Endothelial cell of umbilical vein (primary cell): ENCODE data around the gene SWAP70. TPM values are rescaled to one million over a fixed set of nuclear protein-coding genes. Genes with fewer than 3 reads are reported as not detected.

ENCODE experiments used
- BruUV-seq: library from RNA; stranded (reverse); fragments of 400-500 nt; replicated peaks from 2 replicates; lab custom pipeline; 2021; lab: Mats Ljungman, UMichigan
- CTCF ChIA-PET: fragments of 300-600, 350-600 bp; sonication (Branson Sonifier 250); formaldehyde crosslinking; loops from one replicate; lab custom pipeline; 2021; ENCODE audit warnings: antibody characterized with exemption, inconsistent platforms; lab: Charles Lee
- POLR2A ChIA-PET: fragments of 300-600, 350-600 bp; sonication (Branson Sonifier 250); formaldehyde crosslinking; loops from one replicate; lab custom pipeline; 2021; ENCODE audit warnings: antibody characterized with exemption, inconsistent platforms; lab: Charles Lee
- DNase-seq: peaks from one replicate; pipeline ENCODE4 v3.0.0-alpha.2; 2011; ENCODE audit warnings: low read depth, low spot score
- FAIRE-seq: peaks from 2 replicates; lab custom pipeline; 2011; peaks lifted over from hg19 to GRCh38; lab: Jason Lieb, UNC
- H2AFZ ChIP-seq: 2 replicates; pipeline ENCODE4 v1.6.0; 2012; ENCODE audit warnings: low read depth, low read length, control low read depth, inconsistent platforms
- H3K27ac ChIP-seq: 2 replicates; pipeline ENCODE4 v1.5.1; 2011; ENCODE audit warnings: low read depth, mild to moderate bottlenecking, control low read depth, low read length, moderate library complexity; ENCODE audit not compliant: insufficient read depth
- H3K27me3 ChIP-seq, 2 experiments: 2 replicates each; pipeline versions ENCODE4 v1.6.0 to v1.6.1; 2011; ENCODE audit warnings: low read length in 2 of 2, mixed read lengths in 1 of 2; ENCODE audit not compliant: control insufficient read depth in 2 of 2, insufficient read depth in 2 of 2
- H3K36me3 ChIP-seq, 2 experiments: 2 replicates in 1 of 2; 3 replicates in 1 of 2; pipeline ENCODE4 v1.5.1; 2011; ENCODE audit warnings: low read length in 2 of 2, mild to moderate bottlenecking in 1 of 2, moderate library complexity in 1 of 2; ENCODE audit not compliant: control insufficient read depth in 2 of 2, insufficient read depth in 2 of 2; ENCODE audit errors: extremely low read depth in 1 of 2
- H3K4me1 ChIP-seq: 3 replicates; pipeline ENCODE4 v1.5.1; 2011; ENCODE audit warnings: mild to moderate bottlenecking, low read length; ENCODE audit not compliant: control insufficient read depth, insufficient read depth; ENCODE audit errors: extremely low read depth
- H3K4me2 ChIP-seq: 2 replicates; pipeline ENCODE4 v1.6.1; 2011; ENCODE audit warnings: low read length, control low read depth, mixed read lengths; ENCODE audit not compliant: insufficient read depth
- H3K4me3 ChIP-seq, 3 experiments: fragments of 200-600 bp in 1 of 3; sonication (generic), shearing (Covaris generic) in 1 of 3; replicated peaks in 1 of 3; 2 replicates each; pipeline ENCODE4 v1.5.1; 2011 to 2016; ENCODE audit warnings: control low read depth in 3 of 3, low read length in 3 of 3, mild to moderate bottlenecking in 2 of 3, inconsistent platforms in 1 of 3, low read depth in 1 of 3, moderate library complexity in 1 of 3; ENCODE audit not compliant: insufficient read depth in 1 of 3
- H3K79me2 ChIP-seq: 2 replicates; pipeline ENCODE4 v1.6.0; 2012; ENCODE audit warnings: low read length, inconsistent platforms; ENCODE audit not compliant: control insufficient read depth, insufficient read depth
- H3K9ac ChIP-seq: replicated peaks from 2 replicates; pipeline ENCODE3; 2011; ENCODE audit warnings: low read length, control low read depth; ENCODE audit not compliant: insufficient read depth; ENCODE audit errors: extremely low read depth
- H3K9me1 ChIP-seq: replicated peaks from 3 replicates; pipeline ENCODE4 v1.6.0; 2011; ENCODE audit warnings: mild to moderate bottlenecking, low read length; ENCODE audit not compliant: control insufficient read depth, insufficient read depth; ENCODE audit errors: extremely low read depth
- H3K9me3 ChIP-seq: replicated peaks from 2 replicates; pipeline ENCODE4 v1.5.1; 2012; ENCODE audit warnings: low read length, inconsistent platforms; ENCODE audit not compliant: control insufficient read depth, insufficient read depth
- H4K20me1 ChIP-seq: replicated peaks from 2 replicates; pipeline ENCODE3; 2011; ENCODE audit warnings: mild to moderate bottlenecking, low read length; ENCODE audit not compliant: control insufficient read depth, insufficient read depth; ENCODE audit errors: extremely low read depth
- CTCF ChIP-seq, 2 donors: IDR thresholded peaks; 1 replicate in 1 of 2; 2 replicates in 1 of 2; pipeline ENCODE4 v1.5.1; 2011; ENCODE audit warnings: low read length in 2 of 2, mild to moderate bottlenecking in 2 of 2, moderate library complexity in 2 of 2, control low read depth in 1 of 2, inconsistent platforms in 1 of 2, low read depth in 1 of 2; ENCODE audit not compliant: insufficient read depth in 1 of 2; ENCODE audit errors: extremely low read depth in 1 of 2
- EZH2 ChIP-seq: IDR thresholded peaks from 2 replicates; pipeline ENCODE4 v1.6.1; 2012; ENCODE audit warnings: borderline replicate concordance, low read depth, mild to moderate bottlenecking, moderate library complexity, low read length, inconsistent platforms; ENCODE audit not compliant: severe bottlenecking
- FOS ChIP-seq: IDR thresholded peaks from 2 replicates; pipeline ENCODE4 v1.6.1; 2011; ENCODE audit warnings: mild to moderate bottlenecking, low read length, moderate library complexity, borderline replicate concordance; ENCODE audit not compliant: insufficient read depth
- GATA2 ChIP-seq: IDR thresholded peaks from 2 replicates; pipeline ENCODE4 v1.7.0; 2011; ENCODE audit warnings: low read depth, mild to moderate bottlenecking, moderate library complexity, mixed read lengths, low read length; ENCODE audit not compliant: insufficient read length, insufficient read depth
- JUN ChIP-seq: IDR thresholded peaks from 2 replicates; pipeline ENCODE4 v1.6.1; 2011; ENCODE audit warnings: borderline replicate concordance, low read depth; ENCODE audit not compliant: insufficient read length, insufficient read depth
- MAX ChIP-seq: IDR thresholded peaks from 2 replicates; pipeline ENCODE4 v1.6.1; 2011; ENCODE audit not compliant: insufficient read depth, insufficient read length
- MYC ChIP-seq: IDR thresholded peaks from one replicate; pipeline ENCODE4 v1.6.1; 2011; ENCODE audit warnings: mild to moderate bottlenecking, low read depth, low read length
- POLR2A ChIP-seq: IDR thresholded peaks from 2 replicates; pipeline ENCODE4 v1.6.1; 2012; ENCODE audit warnings: low read depth, mild to moderate bottlenecking, control low read depth, low read length
- POLR2AphosphoS5 ChIP-seq: IDR thresholded peaks from 2 replicates; pipeline ENCODE4 v1.6.1; 2012; ENCODE audit warnings: low read depth, mild to moderate bottlenecking, control low read depth, low read length, moderate library complexity; ENCODE audit not compliant: insufficient read depth
- dilution Hi-C: fragments of 300-500 bp; cut with MboI; formaldehyde crosslinking; loops from one replicate; pipeline ENCODE4 v1.15.0; 2019; ENCODE audit warnings: low sequenced_read_pairs; ENCODE audit not compliant: extremely low pct_ligation_motif_present
- intact Hi-C: fragments of 100-400 bp; cut with micrococcal nuclease; formaldehyde crosslinking; loops from one replicate; pipeline ENCODE4 v1.10.0; 2022
- polyA plus RNA-seq, 4 experiments: library from polyadenylated mRNA; depleted of rRNA in 3 of 4; stranded (reverse) in 3 of 4; unstranded in 1 of 4; fragments of >200 nt; gene quantifications; 2 replicates each; pipeline versions ENCODE4 v1.2.1 to v1.2.3, GENCODE V29; 2011 to 2012; ENCODE audit warnings: missing spikeins in 1 of 4
- total RNA-seq: library from RNA; stranded (reverse); gene quantifications from 2 replicates; pipeline ENCODE4 v1.2.3, GENCODE V29; 2021

Gene SWAP70
- total and polyA plus RNA-seq, 2 donors (not counting 3 experiments of a cell fraction or from before 2014, with no cell fraction given) = 52.5 to 165 TPM

- H4K20me1 ChIP-seq = no peaks in the 10 kb centered on the region
- TF ChIP-seq FOS (no peak), EZH2 (no peak), MAX (no peak), MYC (no peak), POLR2A (no peak), CTCF (IDR thresholded peaks at IDR 0.05; ENCODE audit: extremely low read depth in 1 of 2, insufficient read depth in 1 of 2, low read depth in 1 of 2, low read length in 2 of 2) (no peak), GATA2 (no peak), POLR2AphosphoS5 (no peak), JUN (no peak)
- FAIRE-seq (no peak), DNase-seq (no peak)
- H3K4me1 ChIP-seq = peaks cover 13% of the 10 kb centered on the region
- intact Hi-C loops (loop anchor here (1.0 to 2.0 kb wide), 3 partner anchors 59 to 173 kb away; no protein-coding TSS in a partner anchor), dilution Hi-C loops (loop anchor here (25.0 kb wide), 1 partner anchor 136 kb away; no protein-coding TSS in a partner anchor)
- no peak overlapping the region for H3K4me2 ChIP-seq
- ChIA-PET POLR2A (interaction anchor here (1.1 kb wide), 1 partner anchor 557 kb away, joined by 3 read pairs; the partner anchor contains the start of gene ADM), CTCF (interaction anchor here (0.9 to 5.4 kb wide), 31 partner anchors 8 to 241 kb away, joined by 3 to 65 read pairs (median 4); no protein-coding TSS in a partner anchor)
- H3K9me1 ChIP-seq = no peaks in the 10 kb centered on the region
- H3K36me3 ChIP-seq = peaks cover 25 to 36% of the 10 kb centered on the region in 2 experiments
- no peaks in the 10 kb centered on the region for H3K27me3 ChIP-seq
- H3K9me3 ChIP-seq = no peaks in the 10 kb centered on the region
- peaks cover 22% of the 10 kb centered on the region for H3K79me2 ChIP-seq
- no peak overlapping the region for H3K9ac ChIP-seq
- no peak overlapping the region for H3K27ac ChIP-seq
- BruUV-seq = no TSS peak
- no peak overlapping the region for H3K4me3 ChIP-seq
- H2AFZ ChIP-seq = no peak overlapping the region
These were observed 84.0 kb downstream of the SWAP70 start for GRCh38 chr11:9747828-9748227.
